HEK293 (cell line): ENCODE data around the gene KLRC3.
"Not testable (repeated sequence)": the region's sequence is repeated elsewhere in the genome, so short reads cannot be mapped to it uniquely, and the experiment has no call there.

ENCODE experiments used
- ATF2 ChIP-seq: fragments of 450-650 bp; formaldehyde crosslinking; IDR thresholded peaks from 2 replicates; pipeline ENCODE4 v1.5.1; 2016; ENCODE audit warnings: missing biosample characterization, missing genetic modification characterization, low read depth
- CTCF ChIP-seq: fragments of 450-650 bp; formaldehyde crosslinking; IDR thresholded peaks from 2 replicates; pipeline ENCODE4 v1.5.1; 2016; ENCODE audit warnings: missing biosample characterization, missing genetic modification characterization
- ZFP37 ChIP-seq: fragments of 450-650 bp; formaldehyde crosslinking; IDR thresholded peaks from 2 replicates; pipeline ENCODE4 v1.5.1; 2016; ENCODE audit warnings: missing biosample characterization, missing genetic modification characterization
- ZNF174 ChIP-seq: fragments of 450-650 bp; formaldehyde crosslinking; IDR thresholded peaks from 2 replicates; pipeline ENCODE4 v1.5.0; 2017; ENCODE audit warnings: missing biosample characterization, mild to moderate bottlenecking, missing genetic modification characterization
- ZNF366 ChIP-seq: fragments of 450-650 bp; formaldehyde crosslinking; conservative IDR thresholded peaks from 2 replicates; pipeline ENCODE4 v1.5.1; 2016; ENCODE audit warnings: missing biosample characterization, missing genetic modification characterization
- ZNF391 ChIP-seq: fragments of 450-650 bp; formaldehyde crosslinking; IDR thresholded peaks from 2 replicates; pipeline ENCODE4 v1.5.1; 2016; ENCODE audit warnings: low read depth, missing biosample characterization, missing genetic modification characterization, borderline replicate concordance
- TF ChIP-seq, protein P1 (sequence below): fragments of 450-650 bp; formaldehyde crosslinking; IDR thresholded peaks from 2 replicates; pipeline ENCODE4 v1.5.1; 2016; ENCODE audit warnings: missing biosample characterization, missing genetic modification characterization
- TF ChIP-seq, protein P2 (sequence below): fragments of 450-650 bp; formaldehyde crosslinking; IDR thresholded peaks from 2 replicates; pipeline ENCODE4 v1.5.1; 2017; ENCODE audit warnings: missing biosample characterization, missing genetic modification characterization

- TF ChIP-seq CTCF (tag by site-specific recombination); ATF2 (tag by site-specific recombination); ZNF366 (tag by site-specific recombination); ZNF391 (tag by site-specific recombination); ZNF174; ZFP37: not testable (repeated sequence)
- TF ChIP-seq, protein P1, sequence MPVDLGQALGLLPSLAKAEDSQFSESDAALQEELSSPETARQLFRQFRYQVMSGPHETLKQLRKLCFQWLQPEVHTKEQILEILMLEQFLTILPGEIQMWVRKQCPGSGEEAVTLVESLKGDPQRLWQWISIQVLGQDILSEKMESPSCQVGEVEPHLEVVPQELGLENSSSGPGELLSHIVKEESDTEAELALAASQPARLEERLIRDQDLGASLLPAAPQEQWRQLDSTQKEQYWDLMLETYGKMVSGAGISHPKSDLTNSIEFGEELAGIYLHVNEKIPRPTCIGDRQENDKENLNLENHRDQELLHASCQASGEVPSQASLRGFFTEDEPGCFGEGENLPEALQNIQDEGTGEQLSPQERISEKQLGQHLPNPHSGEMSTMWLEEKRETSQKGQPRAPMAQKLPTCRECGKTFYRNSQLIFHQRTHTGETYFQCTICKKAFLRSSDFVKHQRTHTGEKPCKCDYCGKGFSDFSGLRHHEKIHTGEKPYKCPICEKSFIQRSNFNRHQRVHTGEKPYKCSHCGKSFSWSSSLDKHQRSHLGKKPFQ = not testable (repeated sequence)
- TF ChIP-seq, protein P2, sequence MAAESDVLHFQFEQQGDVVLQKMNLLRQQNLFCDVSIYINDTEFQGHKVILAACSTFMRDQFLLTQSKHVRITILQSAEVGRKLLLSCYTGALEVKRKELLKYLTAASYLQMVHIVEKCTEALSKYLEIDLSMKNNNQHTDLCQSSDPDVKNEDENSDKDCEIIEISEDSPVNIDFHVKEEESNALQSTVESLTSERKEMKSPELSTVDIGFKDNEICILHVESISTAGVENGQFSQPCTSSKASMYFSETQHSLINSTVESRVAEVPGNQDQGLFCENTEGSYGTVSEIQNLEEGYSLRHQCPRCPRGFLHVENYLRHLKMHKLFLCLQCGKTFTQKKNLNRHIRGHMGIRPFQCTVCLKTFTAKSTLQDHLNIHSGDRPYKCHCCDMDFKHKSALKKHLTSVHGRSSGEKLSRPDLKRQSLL (tag by site-specific recombination) = not testable (repeated sequence)
Observed at GRCh38 chr12:10387498-10387897, 32.9 kb downstream of the KLRC3 start.
